ENCODE results near the gene LRMDA. TPM values are rescaled to one million over a fixed set of nuclear protein-coding genes. Genes with fewer than 3 reads are reported as not detected.

The LRMDA gene
- total RNA-seq, 3 donors from 2014 or later: 9.4 to 14.9 (median 10.3) TPM

- ATAC-seq: peak; percentile 22
- intact Hi-C loops (cut with DNase I, micrococcal nuclease): loop anchor here in 1 of 2 donors (10.0 kb wide), 1 partner anchor 416 kb away; no protein-coding TSS in a partner anchor
- no peak for TF ChIP-seq CTCF (IDR thresholded peaks at IDR 0.05)
These were observed 1127.8 kb downstream of the LRMDA start for GRCh38 chr10:76558996-76559891.

GRCh38 chr10:76559892-76560220 is 1128.4 kb downstream of the LRMDA start:
- TF ChIP-seq CTCF (IDR thresholded peaks at IDR 0.05): no peak
- DNase-seq (no peak), ATAC-seq (no peak)
- Histone ChIP-seq H3K4me1 (ENCODE audit: low read depth) (no peaks in the 10 kb centered on the region), H3K4me3 (no peak overlapping the region), H3K9me3 (no peaks in the 10 kb centered on the region), H3K36me3 (ENCODE audit: low read depth) (no peaks in the 10 kb centered on the region)
- intact Hi-C loops (cut with DNase I, micrococcal nuclease): loop anchor here in 1 of 2 donors (10.0 kb wide), 1 partner anchor 415 kb away; no protein-coding TSS in a partner anchor

More at GRCh38 chr10:76558996-76559891, 1127.8 kb downstream of the LRMDA start:
- Histone ChIP-seq H3K36me3 (ENCODE audit: low read depth) (no peaks in the 10 kb centered on the region), H3K4me3 (no peak overlapping the region), H3K4me1 (ENCODE audit: low read depth) (no peaks in the 10 kb centered on the region), H3K9me3 (no peaks in the 10 kb centered on the region)
- no peak for DNase-seq

- intact Hi-C loops (cut with DNase I, micrococcal nuclease): no loop called here
- H3K4me1 ChIP-seq (ENCODE audit: low read depth): no peaks in the 10 kb centered on the region
- H3K36me3 ChIP-seq (ENCODE audit: low read depth): no peaks in the 10 kb centered on the region
- no peak for TF ChIP-seq CTCF (IDR thresholded peaks at IDR 0.05)
- ATAC-seq: no peak
- no peaks in the 10 kb centered on the region for H3K9me3 ChIP-seq
- H3K4me3 ChIP-seq: no peak overlapping the region
- no peak for DNase-seq
These were observed 1128.9 kb downstream of the LRMDA start for GRCh38 chr10:76560338-76560737.

GRCh38 chr10:76563286-76563685 is 1131.9 kb downstream of the LRMDA start:
- no peak for ATAC-seq
- H3K4me3 ChIP-seq: no peak overlapping the region
- TF ChIP-seq CTCF (IDR thresholded peaks at IDR 0.05): no peak
- intact Hi-C loops (cut with DNase I, micrococcal nuclease): no loop called here
- no peaks in the 10 kb centered on the region for H3K4me1 ChIP-seq (ENCODE audit: low read depth)
- DNase-seq: no peak
- no peaks in the 10 kb centered on the region for H3K36me3 ChIP-seq (ENCODE audit: low read depth)
- no peaks in the 10 kb centered on the region for H3K9me3 ChIP-seq

- no peak overlapping the region for H3K4me3 ChIP-seq
- no peak for DNase-seq
- no peak for ATAC-seq
- no peaks in the 10 kb centered on the region for H3K9me3 ChIP-seq
- intact Hi-C loops (cut with DNase I, micrococcal nuclease): no loop called here
- TF ChIP-seq CTCF (IDR thresholded peaks at IDR 0.05): no peak
- no peaks in the 10 kb centered on the region for H3K36me3 ChIP-seq (ENCODE audit: low read depth)
- H3K4me1 ChIP-seq (ENCODE audit: low read depth): no peaks in the 10 kb centered on the region
These were observed 1140.6 kb downstream of the LRMDA start for GRCh38 chr10:76572021-76572420.

Data from mucosa of descending colon (tissue), 3 donors.